GM12891 (cell line): ENCODE measurements around the gene TTN.

Source experiments
- POLR2AphosphoS5 ChIP-seq: IDR thresholded peaks from 2 replicates; pipeline ENCODE4 v1.6.1; 2011; ENCODE audit warnings: low read depth, low read length, control low read depth
- TAF1 ChIP-seq: IDR thresholded peaks from 2 replicates; pipeline ENCODE4 v1.6.1; 2011; ENCODE audit warnings: low read depth, low read length, control low read depth

GRCh38 chr2:178692845-178693244 lies 114.4 kb downstream of the TTN start:
- TF ChIP-seq POLR2AphosphoS5 (no peak), TAF1 (no peak)
